Renal cortical epithelial cell (primary cell): ENCODE measurements around the gene ABCC1. TPM values are rescaled to one million over a fixed set of nuclear protein-coding genes. Genes with fewer than 3 reads are reported as not detected.

Source experiments
- DNase-seq: peaks from one replicate; pipeline ENCODE4 v3.0.0-alpha.2; 2011; ENCODE audit warnings: low read depth
- total RNA-seq: library from RNA; depleted of rRNA; stranded (reverse); fragments of >200 nt; gene quantifications from 2 replicates; pipeline ENCODE4 v1.2.3, GENCODE V29; 2014

The ABCC1 gene
- total RNA-seq, 1 donor from 2014 or later, result 96.8 TPM

GRCh38 chr16:16019488-16019887, 70.1 kb downstream of the ABCC1 start:
- DNase-seq, result peak; percentile 77

DNA sequence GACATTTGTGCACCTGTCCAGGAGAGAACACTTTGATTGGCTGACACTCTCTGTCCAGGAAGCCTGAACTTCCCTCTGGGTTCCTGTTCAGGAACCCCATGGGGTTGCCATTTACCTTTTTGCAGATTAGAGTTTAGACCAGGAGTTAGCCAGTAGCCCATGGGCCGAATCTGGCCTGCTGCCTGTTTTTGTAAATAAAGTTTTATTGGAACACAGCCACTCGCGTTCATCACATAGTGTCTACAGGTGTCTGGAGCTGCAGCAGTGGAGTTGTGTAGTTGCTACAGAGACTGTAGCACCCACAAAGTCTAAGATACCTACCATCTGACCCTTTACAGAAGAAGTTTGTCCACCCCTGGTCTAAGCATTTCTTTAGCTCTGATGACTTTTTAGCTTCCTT, 70.9 kb downstream of the ABCC1 start:
- DNase-seq, result no peak

GRCh38 chr16:16021020-16021419, 71.6 kb downstream of the ABCC1 start:
- DNase-seq, result no peak

DNA sequence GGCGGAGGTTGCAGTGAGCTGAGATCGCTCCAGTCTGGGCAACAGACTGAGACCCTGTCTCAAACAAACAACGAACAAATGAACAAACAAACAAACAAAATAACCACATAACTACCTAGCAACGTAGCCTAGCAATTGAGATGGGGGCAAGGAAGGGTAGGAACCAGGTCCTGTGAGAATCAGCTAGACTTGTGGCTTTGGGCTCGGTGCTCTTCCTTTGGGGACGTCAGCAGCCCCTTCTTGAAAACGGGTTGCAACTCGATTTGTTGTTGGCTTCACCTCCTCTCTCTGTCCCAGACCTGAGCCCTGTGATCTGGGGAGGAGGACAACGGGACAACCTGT, 72.2 kb downstream of the ABCC1 start:
- no peak for DNase-seq

DNA sequence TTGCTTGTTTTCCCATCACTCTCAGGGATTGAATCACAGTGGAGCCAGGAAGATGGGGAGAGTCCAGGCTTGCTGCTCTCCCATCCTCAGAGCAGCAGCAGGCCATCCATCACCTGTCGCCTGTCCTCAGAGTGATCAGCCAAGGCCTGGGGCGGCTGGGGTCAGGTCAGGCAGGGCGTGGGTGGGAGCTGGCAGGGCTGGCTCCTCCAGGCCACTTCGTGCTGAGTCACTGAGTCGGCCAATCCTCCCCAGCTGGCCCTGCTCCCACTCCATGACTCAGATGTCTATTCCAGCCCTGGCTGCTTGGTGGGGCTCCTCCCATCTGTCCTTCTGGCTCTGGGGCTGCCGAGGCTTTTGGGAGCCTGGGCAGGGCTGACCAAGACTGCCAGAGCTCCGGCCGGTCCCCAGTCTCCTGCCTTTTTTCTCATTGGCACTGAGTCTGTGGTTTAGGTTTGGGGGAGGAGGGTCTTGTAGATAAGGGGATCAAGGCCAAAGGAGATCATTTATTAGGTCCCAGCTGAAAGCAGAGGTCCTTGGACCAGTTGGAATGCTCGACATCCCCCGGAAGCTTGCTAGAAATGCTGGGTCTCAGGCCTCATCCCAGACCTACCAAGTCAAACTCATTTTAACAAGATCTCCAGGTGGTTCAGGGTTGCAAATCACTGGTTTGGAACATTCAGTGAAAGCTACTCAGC, 72.7 kb downstream of the ABCC1 start:
- DNase-seq, result peak; percentile 91

DNA sequence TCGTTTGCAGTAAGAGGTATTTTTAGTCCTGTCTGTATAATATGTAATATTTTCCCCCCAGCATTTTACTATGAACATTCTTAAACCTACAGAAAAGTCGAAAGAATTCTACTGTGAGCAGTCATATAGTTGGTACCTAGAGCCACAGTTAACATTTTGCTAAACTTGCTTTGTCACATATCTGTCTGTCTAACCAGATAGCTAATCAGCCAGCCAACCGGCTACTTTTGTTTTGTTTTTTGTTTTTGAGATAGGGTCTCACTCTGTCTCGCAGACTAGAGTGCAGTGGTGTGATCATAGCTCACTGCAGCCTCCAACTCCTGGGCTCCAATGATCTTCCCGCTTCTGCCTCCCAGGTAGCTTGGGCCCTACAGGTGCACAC, 73.3 kb downstream of the ABCC1 start:
- no peak for DNase-seq

DNA sequence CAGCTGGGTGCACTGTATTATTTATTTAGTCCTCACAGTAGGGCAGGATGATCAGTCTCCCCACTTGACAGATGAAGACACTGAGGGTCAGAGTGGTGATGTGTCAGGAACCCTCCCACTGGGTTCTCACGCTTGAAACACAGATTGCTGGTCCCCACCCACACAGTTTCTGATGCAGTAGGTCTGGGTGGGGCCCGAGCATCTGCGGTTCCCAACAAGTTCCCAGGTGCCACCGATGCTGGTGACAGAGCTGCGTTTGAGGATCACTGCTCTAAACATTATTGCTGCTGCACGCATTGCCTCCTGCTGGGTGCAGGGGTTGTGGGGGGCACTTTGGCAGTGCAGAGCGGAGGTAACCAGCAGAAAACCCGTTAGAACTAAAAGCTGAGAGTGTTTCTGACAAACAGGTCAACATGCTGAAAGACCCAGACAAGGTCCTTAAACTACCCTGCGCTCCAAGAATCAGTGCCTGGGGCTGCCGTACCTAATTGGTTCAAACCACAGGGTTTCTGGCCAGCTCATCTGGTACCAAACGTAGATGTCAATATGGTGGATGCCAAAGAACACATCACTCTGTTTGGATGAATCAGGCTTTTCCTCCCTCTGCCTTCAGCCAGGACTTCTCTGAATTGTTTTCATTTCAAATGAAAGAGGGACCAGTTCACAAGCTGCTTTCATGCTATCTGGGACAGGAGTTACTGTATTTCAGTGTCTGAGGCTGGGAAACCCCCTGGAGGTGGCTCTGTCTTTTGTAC, 76.0 kb downstream of the ABCC1 start:
- no peak for DNase-seq

GRCh38 chr16:16027728-16028310, 78.4 kb downstream of the ABCC1 start:
- DNase-seq, result no peak

GRCh38 chr16:16028311-16028999, 79.0 kb downstream of the ABCC1 start:
- no peak for DNase-seq

DNA sequence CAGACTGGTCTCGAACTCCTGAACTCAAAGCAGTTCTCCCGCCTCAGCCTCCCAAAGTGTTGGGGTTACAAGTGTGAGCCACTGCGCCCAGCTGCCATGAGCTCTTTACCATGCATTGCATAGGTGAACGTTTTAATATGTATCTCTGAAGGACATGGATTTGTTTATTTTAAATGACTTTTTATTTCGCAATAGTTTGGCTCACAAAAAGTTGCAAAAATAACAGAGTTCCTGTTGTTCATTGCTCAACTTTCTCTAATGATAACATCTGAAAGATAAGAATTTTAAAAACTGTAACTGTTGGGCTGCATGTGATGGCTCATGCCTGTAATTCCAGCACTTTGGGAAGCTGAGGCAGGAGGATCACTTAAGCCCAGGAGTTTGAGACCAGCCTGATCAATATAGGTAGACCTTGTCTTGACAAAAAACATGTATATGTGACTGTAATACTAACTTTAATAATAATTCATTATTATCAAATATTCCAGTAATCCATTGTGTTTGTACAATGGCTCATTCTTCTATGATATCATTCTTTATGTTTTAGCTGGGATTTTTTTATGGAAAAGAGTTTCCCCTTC, 80.1 kb downstream of the ABCC1 start:
- no peak for DNase-seq

GRCh38 chr16:16030449-16030848, 81.0 kb downstream of the ABCC1 start:
- DNase-seq, result no peak

DNA sequence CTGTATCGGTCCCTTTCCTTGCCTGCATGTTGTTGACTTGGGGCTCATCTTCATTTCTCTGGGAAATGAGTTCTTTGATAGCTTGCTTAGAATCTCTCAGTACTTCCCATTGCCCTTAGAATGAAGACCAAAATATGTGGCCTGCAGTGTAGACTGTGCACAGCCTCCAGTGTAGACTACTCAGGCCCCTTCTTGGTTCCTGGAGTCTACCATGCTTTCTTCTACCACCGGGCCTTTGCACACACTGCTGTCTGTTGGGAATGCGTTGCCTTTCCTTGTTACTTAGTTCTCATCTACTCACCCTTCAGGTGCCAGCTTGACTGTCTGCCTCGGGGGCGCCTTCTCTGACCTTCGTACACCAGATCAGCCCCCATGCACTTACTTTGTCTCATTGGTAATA, 82.0 kb downstream of the ABCC1 start:
- no peak for DNase-seq

DNA sequence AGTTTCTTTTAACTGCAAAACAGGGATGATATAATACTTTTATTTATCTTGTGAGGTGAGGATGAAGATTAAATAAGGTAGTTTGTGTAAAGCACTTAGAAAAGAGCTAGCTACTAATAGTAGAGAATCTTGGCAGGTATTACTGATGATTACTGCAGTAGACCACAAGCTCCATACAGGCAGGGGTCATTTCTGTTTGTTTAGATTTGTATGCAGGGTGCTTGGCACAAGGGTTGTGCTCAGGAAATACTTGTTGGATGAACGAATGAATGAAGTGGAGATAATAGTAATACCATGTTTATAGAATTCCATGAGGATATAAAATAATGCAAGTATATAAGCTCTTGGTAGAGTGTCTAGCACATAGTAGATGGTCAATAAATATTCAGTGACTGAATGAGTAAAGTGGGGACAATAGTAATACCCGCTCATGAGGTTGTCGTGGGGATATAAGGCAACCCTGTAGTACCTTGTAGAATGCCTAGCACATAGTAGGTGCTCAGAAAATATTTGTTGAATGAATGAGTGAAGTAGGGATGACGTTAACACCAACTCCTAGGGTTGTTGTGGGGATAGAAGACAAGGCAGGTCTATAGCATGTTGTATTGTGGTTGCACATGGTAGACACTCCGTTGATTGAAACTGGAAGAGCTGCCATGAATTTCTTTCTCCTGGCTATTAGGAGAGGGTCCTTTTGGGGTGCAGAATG, 83.0 kb downstream of the ABCC1 start:
- no peak for DNase-seq

DNA sequence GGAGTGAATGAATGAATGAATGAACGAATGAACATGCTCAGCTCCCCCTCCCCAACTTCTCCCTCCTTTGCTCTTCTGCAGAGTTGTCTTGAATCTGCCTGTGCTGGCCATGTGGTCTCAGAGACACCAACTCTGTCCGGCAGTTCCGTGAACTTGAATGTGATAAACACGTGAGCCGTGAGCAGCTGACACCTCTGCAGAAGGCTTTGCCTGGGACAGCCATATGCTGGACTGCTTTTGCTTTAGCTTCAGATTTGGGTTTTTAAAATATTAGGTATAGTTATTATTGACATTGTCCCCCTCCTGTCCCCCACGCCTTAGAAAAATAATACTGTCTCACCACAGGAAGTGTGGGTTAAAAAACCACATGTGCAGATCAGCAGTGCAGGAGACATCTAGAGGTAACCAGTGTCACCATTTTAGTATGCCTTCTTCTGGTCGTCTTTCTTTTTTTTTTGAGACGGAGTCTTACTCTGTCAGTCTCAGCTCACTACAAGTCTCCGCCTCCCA, 83.8 kb downstream of the ABCC1 start:
- DNase-seq, result no peak

GRCh38 chr16:16036359-16036792, 87.0 kb downstream of the ABCC1 start:
- DNase-seq, result no peak

GRCh38 chr16:16037521-16037920, 88.1 kb downstream of the ABCC1 start:
- DNase-seq, result no peak

DNA sequence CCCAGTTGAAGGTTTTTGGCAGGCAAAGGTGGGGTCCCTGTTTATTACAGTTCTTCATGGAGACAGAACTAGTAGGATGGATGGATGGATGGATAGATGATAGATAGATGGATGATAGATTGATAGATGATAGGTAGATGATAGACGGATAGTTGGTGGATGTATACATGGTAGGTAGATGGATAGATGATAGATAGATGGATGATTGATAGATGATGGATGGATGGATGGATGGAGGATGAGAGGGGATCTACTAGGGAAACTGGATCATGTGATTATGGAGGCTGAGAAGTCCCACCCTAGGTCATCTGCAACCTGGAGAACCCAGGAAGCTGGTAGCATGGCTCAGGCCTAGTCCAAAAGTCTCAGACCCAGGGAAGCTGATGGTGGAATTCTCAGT, 88.6 kb downstream of the ABCC1 start:
- DNase-seq, result no peak

GRCh38 chr16:16038950-16039349, 89.5 kb downstream of the ABCC1 start:
- no peak for DNase-seq

DNA sequence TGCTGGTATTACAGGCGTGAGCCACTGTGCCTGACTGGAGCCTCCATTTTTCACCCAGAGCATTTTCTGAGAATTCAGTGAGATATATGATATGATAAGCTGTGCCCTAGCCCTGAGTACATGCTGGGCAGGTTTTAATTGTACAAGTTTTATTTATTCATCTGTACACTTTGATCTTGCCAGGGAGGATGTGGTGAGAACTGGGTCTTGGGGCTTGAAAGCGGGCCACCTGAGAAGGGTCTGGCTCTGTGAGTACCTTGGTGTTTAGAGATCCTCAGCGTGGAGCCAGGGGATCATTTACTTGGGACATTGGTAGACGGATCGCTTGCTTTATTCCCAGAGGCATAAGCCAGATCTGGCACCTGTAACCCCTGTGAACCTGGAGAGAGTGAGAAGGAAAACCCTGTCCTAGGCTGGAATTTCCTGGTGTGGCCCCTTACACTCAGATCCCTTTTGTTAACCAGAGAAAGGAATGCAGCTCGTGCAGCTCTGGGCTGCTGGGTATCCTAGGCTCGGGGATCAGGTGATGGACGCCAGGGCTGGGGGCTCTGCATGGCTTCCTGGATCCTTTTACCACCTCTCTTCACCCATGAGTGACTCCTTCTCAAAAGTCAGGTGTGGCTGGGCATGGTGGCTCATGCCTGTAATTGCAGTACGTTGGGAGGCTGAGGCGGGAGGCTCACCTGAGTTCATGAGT, 91.9 kb downstream of the ABCC1 start:
- no peak for DNase-seq

- DNase-seq, result peak; percentile 39
These were observed 92.7 kb downstream of the ABCC1 start for GRCh38 chr16:16042076-16042475.

DNA sequence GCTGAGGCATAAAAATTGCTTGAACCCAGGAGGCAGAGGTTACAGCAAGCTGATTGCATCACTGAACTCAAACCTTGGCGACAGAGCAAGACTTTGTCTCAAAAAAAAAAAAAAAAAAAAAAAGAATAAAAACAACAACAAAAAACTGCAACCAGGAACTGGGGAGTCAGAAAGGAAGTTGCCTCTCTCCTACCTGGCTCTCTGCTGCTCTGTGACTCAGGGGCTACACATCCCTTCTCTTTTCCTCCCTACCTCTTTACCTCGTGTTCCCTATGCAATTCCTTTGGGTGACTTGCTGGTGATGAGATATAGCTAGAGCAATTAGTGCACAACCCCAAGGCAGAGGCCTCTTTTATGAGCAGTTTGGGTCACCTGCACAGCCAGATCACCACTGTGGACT, 95.9 kb downstream of the ABCC1 start:
- peak; percentile 34 for DNase-seq
